Right atrium auricular region (tissue), 2 donors: Measurements from ENCODE around the gene THRA. TPM values are rescaled to one million over a fixed set of nuclear protein-coding genes. Genes with fewer than 3 reads are reported as not detected.
A peak's percentile ranks its signal among the peaks of the same experiment; 100 is the strongest.

ENCODE experiments used
- DNase-seq: peaks from one replicate; pipeline ENCODE4 v3.0.0-alpha.2; 2019; ENCODE audit warnings: low spot score
- H3K27ac ChIP-seq, 2 donors: fragments of 200-600 bp; sonication (generic); 1 replicate in 1 of 2; 2 replicates in 1 of 2; pipeline ENCODE4 v1.5.1; 2016 to 2019
- H3K27me3 ChIP-seq, 2 donors: fragments of 200-600 bp; sonication (generic); one replicate each; pipeline versions ENCODE4 v1.5.1 to v1.6.0; 2017 to 2019
- H3K36me3 ChIP-seq: fragments of 200-600 bp; sonication (generic); one replicate; pipeline ENCODE4 v1.5.1; 2016
- H3K4me1 ChIP-seq, 2 donors: fragments of 200-600 bp; sonication (generic); one replicate each; pipeline versions ENCODE4 v1.5.1 to v1.6.0; 2017 to 2019
- H3K4me3 ChIP-seq, 2 donors: fragments of 200-600 bp; sonication (generic); 1 replicate in 1 of 2; 2 replicates in 1 of 2; pipeline ENCODE4 v1.5.1; 2017 to 2019; ENCODE audit warnings: mild to moderate bottlenecking in 1 of 2, moderate library complexity in 1 of 2
- H3K9me3 ChIP-seq, 2 donors: fragments of 200-600 bp; sonication (generic); one replicate each; pipeline ENCODE4 v1.5.1; 2019
- total RNA-seq, 2 donors: library from RNA; depleted of rRNA; stranded (reverse); fragments of >200 nt; gene quantifications; one replicate each; pipeline ENCODE4 v1.1.0, GENCODE V29; 2016
- TF ChIP-seq, protein P1 (sequence below), 2 donors: fragments of 200-600 bp; sonication (generic); IDR thresholded peaks; one replicate each; pipeline ENCODE4 v1.5.1; 2019; ENCODE audit warnings: antibody characterized with exemption in 2 of 2

THRA gene
- total RNA-seq, 2 donors from 2014 or later = 60.3 to 69.0 TPM

GRCh38 chr17:40105861-40106759 lies 43.3 kb downstream of the THRA start:
- Histone ChIP-seq H3K4me3 (no peak overlapping the region), H3K27me3 (no peaks in the 10 kb centered on the region)

DNA sequence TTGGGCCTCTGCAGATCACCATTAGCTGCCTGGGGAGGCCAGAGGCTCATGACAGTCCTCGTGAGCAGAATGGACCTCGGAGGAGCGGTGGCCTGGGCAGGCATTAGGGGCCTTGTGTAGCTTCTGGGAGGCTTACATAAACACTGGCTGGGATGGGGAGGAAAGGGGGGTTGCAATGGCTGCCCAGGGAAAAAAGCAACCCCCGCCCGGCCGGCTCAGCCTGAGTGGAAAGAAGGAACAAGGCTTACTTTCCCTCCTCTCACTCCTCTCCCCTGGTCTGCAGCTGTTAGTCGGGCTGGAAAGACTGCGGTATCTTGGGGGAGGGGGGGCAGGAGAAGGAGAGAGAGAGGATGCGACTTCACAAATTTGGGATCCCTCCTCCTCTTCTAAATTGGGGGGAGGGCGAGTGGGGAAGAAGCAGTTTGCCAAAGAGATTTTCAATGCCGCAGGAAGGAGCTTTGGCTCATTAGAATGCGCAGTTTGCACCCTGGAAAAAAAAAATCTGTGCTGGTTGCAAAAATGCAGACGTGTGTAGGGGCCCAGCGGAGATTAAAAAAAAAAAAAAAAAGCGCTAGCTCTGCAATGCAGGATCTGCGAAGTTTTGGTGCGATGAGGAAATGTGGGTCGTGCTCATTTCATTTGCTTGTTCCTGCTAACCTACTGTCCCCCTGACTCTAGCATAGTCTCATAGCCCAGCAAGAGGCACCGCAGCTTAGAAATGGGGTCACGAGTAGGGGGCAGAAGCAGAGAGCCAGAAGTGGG lies 44.2 kb downstream of the THRA start:
- no peaks in the 10 kb centered on the region for H3K27me3 ChIP-seq
- H3K4me1 ChIP-seq = peaks cover 0 to 91% of the 10 kb centered on the region in 2 donors
- H3K9me3 ChIP-seq = no peaks in the 10 kb centered on the region
- DNase-seq = no peak
- H3K4me3 ChIP-seq = no peak overlapping the region
- no peaks in the 10 kb centered on the region for H3K36me3 ChIP-seq
- H3K27ac ChIP-seq = peak overlapping the region; percentile 90 to 97
- TF ChIP-seq, protein P1, sequence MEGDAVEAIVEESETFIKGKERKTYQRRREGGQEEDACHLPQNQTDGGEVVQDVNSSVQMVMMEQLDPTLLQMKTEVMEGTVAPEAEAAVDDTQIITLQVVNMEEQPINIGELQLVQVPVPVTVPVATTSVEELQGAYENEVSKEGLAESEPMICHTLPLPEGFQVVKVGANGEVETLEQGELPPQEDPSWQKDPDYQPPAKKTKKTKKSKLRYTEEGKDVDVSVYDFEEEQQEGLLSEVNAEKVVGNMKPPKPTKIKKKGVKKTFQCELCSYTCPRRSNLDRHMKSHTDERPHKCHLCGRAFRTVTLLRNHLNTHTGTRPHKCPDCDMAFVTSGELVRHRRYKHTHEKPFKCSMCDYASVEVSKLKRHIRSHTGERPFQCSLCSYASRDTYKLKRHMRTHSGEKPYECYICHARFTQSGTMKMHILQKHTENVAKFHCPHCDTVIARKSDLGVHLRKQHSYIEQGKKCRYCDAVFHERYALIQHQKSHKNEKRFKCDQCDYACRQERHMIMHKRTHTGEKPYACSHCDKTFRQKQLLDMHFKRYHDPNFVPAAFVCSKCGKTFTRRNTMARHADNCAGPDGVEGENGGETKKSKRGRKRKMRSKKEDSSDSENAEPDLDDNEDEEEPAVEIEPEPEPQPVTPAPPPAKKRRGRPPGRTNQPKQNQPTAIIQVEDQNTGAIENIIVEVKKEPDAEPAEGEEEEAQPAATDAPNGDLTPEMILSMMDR (IDR thresholded peaks at IDR 0.05) = no peak

More at GRCh38 chr17:40105861-40106759, 43.3 kb downstream of the THRA start:
- no peaks in the 10 kb centered on the region for H3K9me3 ChIP-seq
- TF ChIP-seq, protein P1 (IDR thresholded peaks at IDR 0.05) = no peak
- H3K27ac ChIP-seq = peak overlapping the region; percentile 90 to 97
- no peaks in the 10 kb centered on the region for H3K36me3 ChIP-seq
- H3K4me1 ChIP-seq = peaks cover 0 to 91% of the 10 kb centered on the region in 2 donors
- no peak for DNase-seq

GRCh38 chr17:40107522-40108174 lies 44.9 kb downstream of the THRA start:
- no peak for DNase-seq
- TF ChIP-seq, protein P1 (IDR thresholded peaks at IDR 0.05) = no peak
- no peaks in the 10 kb centered on the region for H3K27me3 ChIP-seq
- H3K4me1 ChIP-seq = peaks cover 0 to 92% of the 10 kb centered on the region in 2 donors
- peak overlapping the region; percentile 90 to 97 for H3K27ac ChIP-seq
- H3K36me3 ChIP-seq = no peaks in the 10 kb centered on the region
- H3K9me3 ChIP-seq = no peaks in the 10 kb centered on the region
- H3K4me3 ChIP-seq = peak overlapping the region in 1 of 2 donors; percentile 1

- TF ChIP-seq, protein P1 (IDR thresholded peaks at IDR 0.05) = no peak
- Histone ChIP-seq H3K4me1 (peaks cover 0 to 91% of the 10 kb centered on the region in 2 donors), H3K4me3 (no peak overlapping the region), H3K27ac (peak overlapping the region; percentile 90 to 97), H3K9me3 (no peaks in the 10 kb centered on the region), H3K36me3 (no peaks in the 10 kb centered on the region), H3K27me3 (no peaks in the 10 kb centered on the region)
- DNase-seq = no peak
Observed at GRCh38 chr17:40108970-40109824, 46.4 kb downstream of the THRA start.
